Sigmoid colon (tissue), 4 donors: ENCODE data around the gene CFAP58.

Source experiments
- CTCF ChIP-seq, 4 experiments: fragments of 450-650 bp in 3 of 4; fragments of 200-600 bp in 1 of 4; IDR thresholded peaks; one replicate each; pipeline ENCODE4 v1.5.1; 2016 to 2019; ENCODE audit warnings: antibody characterized with exemption in 4 of 4, mild to moderate bottlenecking in 3 of 4, moderate library complexity in 2 of 4
- EP300 ChIP-seq, 4 donors: sonication (generic); formaldehyde crosslinking; IDR thresholded peaks; one replicate each; pipeline ENCODE4 v1.6.1; 2017; ENCODE audit warnings: antibody characterized with exemption in 4 of 4
- POLR2A ChIP-seq, 2 donors: fragments of 450-650 bp; IDR thresholded peaks; one replicate each; pipeline ENCODE4 v1.6.1; 2016; ENCODE audit warnings: antibody characterized with exemption in 2 of 2, mild to moderate bottlenecking in 2 of 2, moderate library complexity in 2 of 2
- POLR2AphosphoS5 ChIP-seq, 4 donors: sonication (generic); formaldehyde crosslinking; IDR thresholded peaks; one replicate each; pipeline ENCODE4 v1.6.1; 2017; ENCODE audit warnings: antibody characterized with exemption in 4 of 4

- TF ChIP-seq CTCF (IDR thresholded peaks at IDR 0.05) (no peak), EP300 (IDR thresholded peaks at IDR 0.05) (no peak), POLR2A (IDR thresholded peaks at IDR 0.05) (no peak), POLR2AphosphoS5 (IDR thresholded peaks at IDR 0.05) (no peak)
Measured at GRCh38 chr10:104321226-104321625, 32.4 kb upstream of the CFAP58 start.
